OCI-LY1 (cell line): ENCODE measurements around the gene ARHGAP8.

ENCODE experiments used
- H2AFZ ChIP-seq: fragments of 200-600 bp; sonication (generic), shearing (Covaris generic); 2 replicates; pipeline ENCODE4 v1.6.0; 2014; ENCODE audit warnings: antibody characterized with exemption, mild to moderate bottlenecking, low read length
- H3F3A ChIP-seq: fragments of 200-600 bp; sonication (generic), shearing (Covaris generic); 2 replicates; pipeline ENCODE4 v1.6.0; 2014; ENCODE audit warnings: mild to moderate bottlenecking, antibody characterized with exemption, low read length, moderate library complexity; ENCODE audit not compliant: insufficient read depth
- H3K27ac ChIP-seq: fragments of 200-600 bp; sonication (generic); 2 replicates; pipeline ENCODE4 v1.5.1; 2014; ENCODE audit warnings: low read length, mixed run types, mild to moderate bottlenecking, low read depth; ENCODE audit not compliant: poor library complexity, severe bottlenecking
- H3K27me3 ChIP-seq: fragments of 200-600 bp; sonication (generic); 2 replicates; pipeline ENCODE4 v1.6.0; 2014; ENCODE audit warnings: antibody characterized with exemption, mild to moderate bottlenecking, low read length, moderate library complexity; ENCODE audit not compliant: insufficient read depth
- H3K36me3 ChIP-seq: fragments of 200-600 bp; sonication (generic); 2 replicates; pipeline ENCODE4 v1.6.1; 2014; ENCODE audit warnings: mild to moderate bottlenecking, antibody characterized with exemption, low read length, moderate library complexity, mixed read lengths; ENCODE audit not compliant: insufficient read depth
- H3K4me1 ChIP-seq: fragments of 200-600 bp; sonication (generic); 2 replicates; pipeline ENCODE4 v1.5.1; 2014; ENCODE audit warnings: mild to moderate bottlenecking, low read length, moderate library complexity; ENCODE audit not compliant: insufficient read depth, severe bottlenecking
- H3K4me2 ChIP-seq: fragments of 200-600 bp; sonication (generic), shearing (Covaris generic); 2 replicates; pipeline ENCODE4 v1.6.1; 2014; ENCODE audit warnings: low read length
- H3K4me3 ChIP-seq: fragments of 200-600 bp; sonication (generic); 2 replicates; pipeline ENCODE4 v1.5.1; 2014; ENCODE audit warnings: low read length, low read depth, mild to moderate bottlenecking, mixed read lengths; ENCODE audit not compliant: poor library complexity, severe bottlenecking
- H3K79me2 ChIP-seq: fragments of 200-600 bp; shearing (Covaris generic); 2 replicates; pipeline ENCODE4 v1.6.1; 2016; ENCODE audit warnings: mixed run types, low read length, mixed read lengths; ENCODE audit not compliant: insufficient read depth
- H3K9ac ChIP-seq: fragments of 200-600 bp; sonication (generic), shearing (Covaris generic); 2 replicates; pipeline ENCODE4 v1.6.1; 2014; ENCODE audit warnings: mild to moderate bottlenecking, low read length, mixed read lengths
- H3K9me2 ChIP-seq: fragments of 200-600 bp; sonication (generic), shearing (Covaris generic); 2 replicates; pipeline ENCODE4 v1.6.1; 2014; ENCODE audit warnings: low read depth, mild to moderate bottlenecking, low read length, mixed read lengths
- H3K9me3 ChIP-seq: fragments of 200-600 bp; shearing (Covaris generic); 2 replicates; pipeline ENCODE4 v1.6.1; 2014; ENCODE audit warnings: low read length, mixed read lengths
- H4K20me1 ChIP-seq: fragments of 200-600 bp; sonication (generic), shearing (Covaris generic); 2 replicates; pipeline ENCODE4 v1.6.0; 2016; ENCODE audit warnings: mild to moderate bottlenecking, low read length; ENCODE audit not compliant: insufficient read depth
- EZH2 ChIP-seq: fragments of 200-600 bp; sonication (generic), shearing (Covaris generic); IDR thresholded peaks from 2 replicates; pipeline ENCODE4 v1.8.0; 2017; ENCODE audit warnings: borderline replicate concordance, mixed run types, mild to moderate bottlenecking, antibody characterized with exemption, low read length, moderate library complexity, mixed read lengths

Gene ARHGAP8

GRCh38 chr22:44909241-44909640 lies 156.9 kb downstream of the ARHGAP8 start:
- H3K27me3 ChIP-seq = no peaks in the 10 kb centered on the region
- no peaks in the 10 kb centered on the region for H3F3A ChIP-seq
- H3K9me3 ChIP-seq = no peaks in the 10 kb centered on the region
- no peaks in the 10 kb centered on the region for H3K4me1 ChIP-seq
- H3K9ac ChIP-seq = no peak overlapping the region
- H3K27ac ChIP-seq = no peak overlapping the region
- H3K4me3 ChIP-seq = no peak overlapping the region
- H3K4me2 ChIP-seq = no peak overlapping the region
- no peaks in the 10 kb centered on the region for H3K9me2 ChIP-seq
- H2AFZ ChIP-seq = no peak overlapping the region
- TF ChIP-seq EZH2 = no peak
- H3K36me3 ChIP-seq = no peaks in the 10 kb centered on the region
- no peaks in the 10 kb centered on the region for H4K20me1 ChIP-seq
- H3K79me2 ChIP-seq = no peaks in the 10 kb centered on the region
